Vagina (tissue), 2 donors: ENCODE measurements around the gene MIA. TPM values are rescaled to one million over a fixed set of nuclear protein-coding genes. Genes with fewer than 3 reads are reported as not detected.

Experiments
- DNase-seq, 2 donors: peaks; one replicate each; pipeline ENCODE4 v3.0.0-alpha.2; 2017; ENCODE audit errors: extremely low spot score in 2 of 2
- H3K27ac ChIP-seq: fragments of 200-600 bp; sonication (generic); one replicate; pipeline ENCODE4 v1.5.1; 2019
- H3K27me3 ChIP-seq: fragments of 200-600 bp; sonication (generic); one replicate; pipeline ENCODE4 v1.5.1; 2019
- H3K36me3 ChIP-seq, 2 donors: fragments of 200-600 bp; sonication (generic); one replicate each; pipeline ENCODE4 v1.5.1; 2017 to 2019
- H3K4me1 ChIP-seq: fragments of 200-600 bp; sonication (generic); one replicate; pipeline ENCODE4 v1.5.1; 2019
- H3K4me3 ChIP-seq, 2 donors: fragments of 200-600 bp; sonication (generic); 1 replicate in 1 of 2; 2 replicates in 1 of 2; pipeline ENCODE4 v1.5.1; 2016 to 2019
- H3K9me3 ChIP-seq: fragments of 200-600 bp; sonication (generic); one replicate; pipeline ENCODE4 v1.5.1; 2019
- CTCF ChIP-seq, 3 experiments: fragments of 450-650 bp in 2 of 3; fragments of 200-600 bp in 1 of 3; sonication (generic) in 1 of 3; IDR thresholded peaks; one replicate each; pipeline ENCODE4 v1.5.1; 2017 to 2019; ENCODE audit warnings: antibody characterized with exemption in 3 of 3, mild to moderate bottlenecking in 2 of 3, moderate library complexity in 2 of 3
- POLR2A ChIP-seq, 2 donors: fragments of 450-650 bp; IDR thresholded peaks; one replicate each; pipeline ENCODE4 v1.6.1; 2017; ENCODE audit warnings: antibody characterized with exemption in 2 of 2, mild to moderate bottlenecking in 2 of 2, moderate library complexity in 2 of 2
- POLR2AphosphoS5 ChIP-seq, 2 donors: sonication (generic); formaldehyde crosslinking; IDR thresholded peaks; one replicate each; pipeline ENCODE4 v1.9.0; 2017; ENCODE audit warnings: antibody characterized with exemption in 2 of 2, mild to moderate bottlenecking in 2 of 2, low read depth in 1 of 2; ENCODE audit not compliant: insufficient read depth in 1 of 2
- intact Hi-C: fragments of 100-400 bp; cut with DNase I; formaldehyde crosslinking; loops from one replicate; pipeline ENCODE4 v1.15.1; 2023
- total RNA-seq: library from RNA; depleted of rRNA; stranded (reverse); fragments of >200 nt; gene quantifications from one replicate; pipeline ENCODE4 v1.2.3, GENCODE V29; 2016

MIA gene
- total RNA-seq, 1 donor from 2014 or later, result 11.0 TPM

DNA sequence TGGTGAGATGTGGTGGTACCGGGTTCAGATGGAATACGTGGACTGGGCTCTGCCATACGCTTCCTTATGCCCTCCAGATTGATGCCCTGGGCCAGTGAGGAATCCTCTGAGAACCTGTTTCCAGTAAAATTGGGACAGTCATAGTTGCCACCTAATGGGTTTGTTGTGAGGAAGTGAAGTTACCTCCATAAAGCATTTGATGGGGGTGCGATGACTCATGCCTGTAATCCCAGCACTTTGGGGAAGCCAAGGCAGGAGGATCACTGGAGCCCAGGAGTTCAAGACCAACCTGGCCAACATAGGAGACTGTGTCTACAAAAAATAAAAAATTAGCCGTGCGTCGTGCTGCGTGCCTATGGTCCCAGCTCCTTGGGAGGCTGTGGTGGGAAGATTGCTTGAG, 19.5 kb upstream of the MIA start:
- H3K4me1 ChIP-seq, result peaks cover 54% of the 10 kb centered on the region
- no peaks in the 10 kb centered on the region for H3K9me3 ChIP-seq
- peaks cover 0 to 56% of the 10 kb centered on the region in 2 donors for H3K36me3 ChIP-seq
- no peak overlapping the region for H3K27ac ChIP-seq
- no peak for TF ChIP-seq POLR2AphosphoS5 (IDR thresholded peaks at IDR 0.05; ENCODE audit: insufficient read depth in 1 of 2, low read depth in 1 of 2)
- TF ChIP-seq POLR2A (IDR thresholded peaks at IDR 0.05), result no peak
- TF ChIP-seq CTCF (IDR thresholded peaks at IDR 0.05), result no peak
- H3K4me3 ChIP-seq, result no peak overlapping the region
- DNase-seq, result no peak
- intact Hi-C loops, result loop anchor here (10.0 kb wide), 1 partner anchor 49 kb away; no protein-coding TSS in a partner anchor
- no peaks in the 10 kb centered on the region for H3K27me3 ChIP-seq

- Histone ChIP-seq H3K4me3 (no peak overlapping the region), H3K27me3 (no peaks in the 10 kb centered on the region), H3K27ac (no peak overlapping the region), H3K36me3 (peaks cover 0 to 64% of the 10 kb centered on the region in 2 donors), H3K4me1 (peaks cover 54% of the 10 kb centered on the region), H3K9me3 (no peaks in the 10 kb centered on the region)
- intact Hi-C loops, result loop anchor here (10.0 kb wide), 1 partner anchor 48 kb away; no protein-coding TSS in a partner anchor
- TF ChIP-seq POLR2A (IDR thresholded peaks at IDR 0.05) (no peak), CTCF (IDR thresholded peaks at IDR 0.05) (no peak), POLR2AphosphoS5 (IDR thresholded peaks at IDR 0.05; ENCODE audit: insufficient read depth in 1 of 2, low read depth in 1 of 2) (no peak)
- DNase-seq, result no peak
Measured at GRCh38 chr19:40756502-40757110, 18.7 kb upstream of the MIA start.

GRCh38 chr19:40758491-40758890, 16.8 kb upstream of the MIA start:
- peaks cover 0 to 83% of the 10 kb centered on the region in 2 donors for H3K36me3 ChIP-seq
- peaks cover 38% of the 10 kb centered on the region for H3K4me1 ChIP-seq
- no peak for TF ChIP-seq POLR2A (IDR thresholded peaks at IDR 0.05)
- TF ChIP-seq CTCF (IDR thresholded peaks at IDR 0.05), result no peak
- TF ChIP-seq POLR2AphosphoS5 (IDR thresholded peaks at IDR 0.05; ENCODE audit: insufficient read depth in 1 of 2, low read depth in 1 of 2), result no peak
- no peak overlapping the region for H3K27ac ChIP-seq
- DNase-seq, result no peak
- H3K9me3 ChIP-seq, result no peaks in the 10 kb centered on the region
- no peak overlapping the region for H3K4me3 ChIP-seq
- intact Hi-C loops, result loop anchor here (10.0 kb wide), 1 partner anchor 46 kb away; no protein-coding TSS in a partner anchor
- no peaks in the 10 kb centered on the region for H3K27me3 ChIP-seq

GRCh38 chr19:40759352-40759751, 16.0 kb upstream of the MIA start:
- H3K36me3 ChIP-seq, result peaks cover 0 to 91% of the 10 kb centered on the region in 2 donors
- no peak for DNase-seq
- intact Hi-C loops, result loop anchor here (10.0 kb wide), 1 partner anchor 45 kb away; no protein-coding TSS in a partner anchor

More at GRCh38 chr19:40759352-40759751, 16.0 kb upstream of the MIA start:
- Histone ChIP-seq H3K27ac (no peak overlapping the region), H3K4me3 (no peak overlapping the region), H3K27me3 (no peaks in the 10 kb centered on the region), H3K9me3 (no peaks in the 10 kb centered on the region), H3K4me1 (peaks cover 29% of the 10 kb centered on the region)
- TF ChIP-seq CTCF (IDR thresholded peaks at IDR 0.05), result no peak
- TF ChIP-seq POLR2AphosphoS5 (IDR thresholded peaks at IDR 0.05; ENCODE audit: insufficient read depth in 1 of 2, low read depth in 1 of 2), result no peak
- TF ChIP-seq POLR2A (IDR thresholded peaks at IDR 0.05), result no peak
